ENCODE measurements around the gene PITPNB. TPM values are rescaled to one million over a fixed set of nuclear protein-coding genes. Genes with fewer than 3 reads are reported as not detected.

PITPNB gene
- total RNA-seq, 4 donors from 2014 or later: 28.0 to 48.2 (median 40.3) TPM

DNA sequence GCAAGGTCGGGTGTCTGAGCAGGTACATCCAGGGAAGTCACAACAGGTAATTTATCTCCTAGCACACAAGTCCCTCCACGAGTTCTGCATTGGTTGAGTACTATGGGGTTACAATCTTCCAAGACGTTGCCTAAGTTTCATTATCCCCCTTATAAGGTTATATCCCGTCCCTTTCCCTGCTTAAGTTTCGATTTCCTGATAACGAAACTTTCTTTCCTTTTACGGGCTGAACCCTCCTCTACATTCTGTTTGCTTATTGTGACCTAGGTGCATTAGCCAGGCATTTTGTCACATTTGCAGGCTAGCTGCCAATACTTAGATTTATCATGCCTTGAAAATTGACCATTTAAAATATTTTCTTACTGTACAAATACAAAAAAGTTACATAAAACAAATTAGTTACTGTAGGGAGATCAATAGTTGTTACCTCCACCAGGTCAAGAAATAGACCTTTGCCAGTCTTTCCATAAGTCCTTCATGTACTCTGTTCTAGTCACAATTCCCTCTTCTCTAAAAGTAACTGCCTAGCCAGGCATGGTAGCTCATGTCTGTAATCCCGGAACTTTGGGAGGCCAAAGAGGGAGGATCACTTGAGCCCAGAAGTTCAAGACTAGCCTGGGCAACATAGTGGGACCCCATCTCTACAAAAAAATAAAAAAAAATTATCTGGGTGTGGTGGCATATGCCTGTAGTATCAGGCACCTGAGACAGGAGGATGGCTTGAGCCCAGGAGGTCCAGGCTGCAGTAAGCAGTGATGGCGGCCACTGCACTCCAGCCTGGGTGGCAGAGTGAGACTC is 14.3 kb upstream of the PITPNB start:
- in situ Hi-C loops (cut with MboI; ENCODE audit: low pct_ligation_motif_present in 1 of 4, low pct_unique_long_range_greater_than_20kb in 1 of 4, low sequenced_read_pairs in 3 of 4): no loop called here

DNA sequence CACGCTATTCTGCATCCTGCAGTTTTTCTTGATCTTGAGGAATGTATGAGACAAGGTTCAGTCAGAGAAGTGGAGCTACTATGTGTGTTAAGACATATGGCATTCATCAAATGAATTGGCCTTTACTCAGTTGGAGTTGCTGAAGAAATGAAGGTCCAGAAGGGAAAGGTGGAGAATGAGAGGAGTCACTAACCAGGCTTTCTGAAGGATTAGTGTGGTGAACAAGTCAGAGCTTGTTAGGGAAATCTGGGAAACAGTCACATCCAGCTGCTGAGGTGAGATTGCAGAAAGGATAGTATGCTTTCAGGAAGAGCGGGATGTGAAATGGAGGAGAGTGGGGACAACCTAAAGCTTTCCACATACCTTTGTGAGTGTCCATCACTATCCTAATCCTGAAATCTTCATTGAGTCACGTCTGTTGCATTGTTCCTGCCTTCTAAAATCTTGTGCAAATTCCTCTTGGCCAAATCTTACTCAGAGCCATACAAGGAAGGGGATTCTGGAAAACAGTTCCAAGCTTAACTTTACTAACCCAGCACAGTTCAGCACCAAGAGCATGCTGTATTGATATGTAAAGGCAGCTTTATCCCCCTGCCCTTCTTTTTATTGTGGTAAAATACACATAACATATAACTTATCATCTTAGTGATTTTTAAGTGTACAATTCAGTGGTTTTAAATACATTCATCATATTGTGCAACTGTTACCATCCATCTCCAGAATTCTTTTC is 11.4 kb upstream of the PITPNB start:
- Histone ChIP-seq H3K27me3 (no peaks in the 10 kb centered on the region), H3K4me1 (no peaks in the 10 kb centered on the region), H3K4me3 (no peak overlapping the region), H3K27ac (no peak overlapping the region), H3K36me3 (no peaks in the 10 kb centered on the region), H3K9me3 (no peaks in the 10 kb centered on the region)
- in situ Hi-C loops (cut with MboI; ENCODE audit: low pct_ligation_motif_present in 1 of 4, low pct_unique_long_range_greater_than_20kb in 1 of 4, low sequenced_read_pairs in 3 of 4) (no loop called here), intact Hi-C loops (cut with DNase I; ENCODE audit: low total_unique reads) (no loop called here)
- no peak for DNase-seq
- 75 to 88% methylated on average over 2 to 3 of the region's 3 CpGs for WGBS, 2 donors (ENCODE audit: low coverage in 1 of 2)
- TF ChIP-seq EP300 (IDR thresholded peaks at IDR 0.05; ENCODE audit: low read depth) (no peak), POLR2A (IDR thresholded peaks at IDR 0.05) (no peak), POLR2AphosphoS5 (IDR thresholded peaks at IDR 0.05) (no peak)
- TF ChIP-seq, protein P1, sequence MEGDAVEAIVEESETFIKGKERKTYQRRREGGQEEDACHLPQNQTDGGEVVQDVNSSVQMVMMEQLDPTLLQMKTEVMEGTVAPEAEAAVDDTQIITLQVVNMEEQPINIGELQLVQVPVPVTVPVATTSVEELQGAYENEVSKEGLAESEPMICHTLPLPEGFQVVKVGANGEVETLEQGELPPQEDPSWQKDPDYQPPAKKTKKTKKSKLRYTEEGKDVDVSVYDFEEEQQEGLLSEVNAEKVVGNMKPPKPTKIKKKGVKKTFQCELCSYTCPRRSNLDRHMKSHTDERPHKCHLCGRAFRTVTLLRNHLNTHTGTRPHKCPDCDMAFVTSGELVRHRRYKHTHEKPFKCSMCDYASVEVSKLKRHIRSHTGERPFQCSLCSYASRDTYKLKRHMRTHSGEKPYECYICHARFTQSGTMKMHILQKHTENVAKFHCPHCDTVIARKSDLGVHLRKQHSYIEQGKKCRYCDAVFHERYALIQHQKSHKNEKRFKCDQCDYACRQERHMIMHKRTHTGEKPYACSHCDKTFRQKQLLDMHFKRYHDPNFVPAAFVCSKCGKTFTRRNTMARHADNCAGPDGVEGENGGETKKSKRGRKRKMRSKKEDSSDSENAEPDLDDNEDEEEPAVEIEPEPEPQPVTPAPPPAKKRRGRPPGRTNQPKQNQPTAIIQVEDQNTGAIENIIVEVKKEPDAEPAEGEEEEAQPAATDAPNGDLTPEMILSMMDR (IDR thresholded peaks at IDR 0.05): no peak

More for the DNA sequence above, 14.3 kb upstream of the PITPNB start:
- intact Hi-C loops (cut with DNase I; ENCODE audit: low total_unique reads): no loop called here
- Histone ChIP-seq H3K36me3 (no peaks in the 10 kb centered on the region), H3K9me3 (no peaks in the 10 kb centered on the region), H3K4me1 (no peaks in the 10 kb centered on the region), H3K4me3 (no peak overlapping the region), H3K27ac (no peak overlapping the region), H3K27me3 (no peaks in the 10 kb centered on the region)
- WGBS, 2 donors (ENCODE audit: low coverage in 1 of 2): 81 to 83% methylated on average over 7 to 9 of the region's 9 CpGs
- TF ChIP-seq, protein P1 (IDR thresholded peaks at IDR 0.05): no peak
- TF ChIP-seq POLR2AphosphoS5 (IDR thresholded peaks at IDR 0.05) (no peak), EP300 (IDR thresholded peaks at IDR 0.05; ENCODE audit: low read depth) (no peak), POLR2A (IDR thresholded peaks at IDR 0.05) (no peak)
- DNase-seq: no peak

DNA sequence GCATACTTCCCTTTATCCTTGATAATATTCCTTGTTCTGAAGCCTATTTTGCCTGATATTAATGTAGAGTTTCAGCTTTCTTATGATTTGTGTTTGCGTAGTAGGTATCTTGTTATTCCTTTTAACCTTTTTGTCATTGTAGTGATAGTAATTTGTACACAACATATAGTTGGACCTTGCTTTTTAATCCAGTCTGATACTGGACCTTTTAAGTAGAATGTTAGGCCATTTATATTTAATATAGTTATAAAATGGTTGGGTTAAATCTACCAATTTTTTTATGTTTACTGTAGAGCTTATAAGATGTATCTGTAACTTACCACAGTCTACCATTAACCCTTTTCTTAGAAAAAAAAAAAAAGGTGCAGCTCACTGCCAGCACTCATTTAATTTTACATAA is 8.6 kb upstream of the PITPNB start:
- no peak for DNase-seq
- in situ Hi-C loops (cut with MboI; ENCODE audit: low pct_ligation_motif_present in 1 of 4, low pct_unique_long_range_greater_than_20kb in 1 of 4, low sequenced_read_pairs in 3 of 4) (no loop called here), intact Hi-C loops (cut with DNase I; ENCODE audit: low total_unique reads) (no loop called here)
- 100% methylated on average over 1 of the region's 1 CpG for WGBS, 2 donors (ENCODE audit: low coverage in 1 of 2)
- no peak overlapping the region for H3K4me3 ChIP-seq
- no peak overlapping the region for H3K27ac ChIP-seq
- H3K27me3 ChIP-seq: no peaks in the 10 kb centered on the region
- H3K9me3 ChIP-seq: no peaks in the 10 kb centered on the region
- H3K36me3 ChIP-seq: peaks cover 0 to 3% (median 0%) of the 10 kb centered on the region in 4 donors
- no peaks in the 10 kb centered on the region for H3K4me1 ChIP-seq
- TF ChIP-seq, protein P1 (IDR thresholded peaks at IDR 0.05): no peak
- TF ChIP-seq POLR2A (IDR thresholded peaks at IDR 0.05): no peak
- TF ChIP-seq POLR2AphosphoS5 (IDR thresholded peaks at IDR 0.05): no peak
- TF ChIP-seq EP300 (IDR thresholded peaks at IDR 0.05; ENCODE audit: low read depth): no peak

DNA sequence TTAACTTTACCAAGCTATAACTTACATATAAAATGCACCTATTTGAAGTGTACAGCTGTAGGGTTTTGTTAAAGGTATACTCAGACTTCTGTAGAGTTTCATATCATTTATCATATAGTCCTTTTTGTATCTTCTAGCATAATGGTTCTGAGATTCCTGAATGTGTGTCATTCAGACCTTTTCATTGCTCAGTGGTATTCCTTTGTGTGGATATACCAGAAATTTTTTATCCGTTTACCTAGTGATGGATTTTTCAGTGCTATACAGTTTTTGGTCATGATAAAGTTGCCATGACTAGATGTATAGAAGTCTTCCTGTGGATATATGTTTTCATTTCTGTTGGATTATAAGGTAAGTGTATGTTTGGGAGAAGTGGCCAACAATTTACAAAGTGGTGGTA is 6.3 kb upstream of the PITPNB start:
- no peak overlapping the region for H3K27ac ChIP-seq
- peaks cover 4 to 8% (median 6%) of the 10 kb centered on the region in 4 donors for H3K4me1 ChIP-seq
- H3K4me3 ChIP-seq: no peak overlapping the region
- no peaks in the 10 kb centered on the region for H3K27me3 ChIP-seq
- intact Hi-C loops (cut with DNase I; ENCODE audit: low total_unique reads) (no loop called here), in situ Hi-C loops (cut with MboI; ENCODE audit: low pct_ligation_motif_present in 1 of 4, low pct_unique_long_range_greater_than_20kb in 1 of 4, low sequenced_read_pairs in 3 of 4) (no loop called here)
- no peaks in the 10 kb centered on the region for H3K9me3 ChIP-seq
- peaks cover 0 to 3% (median 0%) of the 10 kb centered on the region in 4 donors for H3K36me3 ChIP-seq
- WGBS, 2 donors (ENCODE audit: low coverage in 1 of 2): 93 to 100% methylated on average over 1 of the region's 1 CpG
- DNase-seq: no peak
- no peak for TF ChIP-seq EP300 (IDR thresholded peaks at IDR 0.05; ENCODE audit: low read depth)
- TF ChIP-seq POLR2A (IDR thresholded peaks at IDR 0.05): no peak
